Keratinocyte (primary cell): ENCODE results near the gene CNPY1. TPM values are rescaled to one million over a fixed set of nuclear protein-coding genes. Genes with fewer than 3 reads are reported as not detected.

Experiments used
- DNase-seq: peaks from one replicate; pipeline ENCODE4 v3.0.0-alpha.2; 2011; ENCODE audit warnings: low read depth, missing footprints, low spot score
- FAIRE-seq: peaks from 2 replicates; lab custom pipeline; 2011; peaks lifted over from hg19 to GRCh38; lab: Jason Lieb, UNC
- H2AFZ ChIP-seq: 2 replicates; pipeline ENCODE4 v1.6.0; 2012; ENCODE audit warnings: low read length, control low read depth, inconsistent platforms; ENCODE audit not compliant: control insufficient read depth
- H3K27ac ChIP-seq: 2 replicates; pipeline ENCODE4 v1.5.1; 2011; ENCODE audit warnings: low read length; ENCODE audit not compliant: control insufficient read depth, insufficient read depth
- H3K27me3 ChIP-seq: 3 replicates; pipeline ENCODE4 v1.6.0; 2011; ENCODE audit warnings: low read length; ENCODE audit not compliant: control insufficient read depth, insufficient read depth; ENCODE audit errors: extremely low read depth
- H3K36me3 ChIP-seq, 2 experiments: 2 replicates in 1 of 2; 3 replicates in 1 of 2; pipeline ENCODE4 v1.5.1; 2011; ENCODE audit warnings: low read length in 2 of 2, mild to moderate bottlenecking in 1 of 2; ENCODE audit not compliant: control insufficient read depth in 2 of 2, insufficient read depth in 2 of 2; ENCODE audit errors: extremely low read depth in 1 of 2
- H3K4me1 ChIP-seq: 3 replicates; pipeline ENCODE4 v1.5.1; 2011; ENCODE audit warnings: low read length; ENCODE audit not compliant: control insufficient read depth, insufficient read depth; ENCODE audit errors: extremely low read depth
- H3K4me2 ChIP-seq: 3 replicates; pipeline ENCODE4 v1.6.0; 2011; ENCODE audit warnings: low read depth, low read length; ENCODE audit not compliant: control insufficient read depth, insufficient read depth; ENCODE audit errors: extremely low read depth
- H3K4me3 ChIP-seq, 3 experiments: fragments of 200-600 bp in 1 of 3; sonication (generic) in 1 of 3; 2 replicates in 2 of 3; 3 replicates in 1 of 3; pipeline ENCODE4 v1.5.1; 2011 to 2016; ENCODE audit warnings: low read length in 3 of 3, mild to moderate bottlenecking in 3 of 3, control low read depth in 2 of 3, inconsistent platforms in 1 of 3, low read depth in 1 of 3, mixed read lengths in 1 of 3, mixed run types in 1 of 3, moderate library complexity in 1 of 3; ENCODE audit not compliant: control insufficient read depth in 2 of 3, insufficient read depth in 2 of 3; ENCODE audit errors: extremely low read depth in 1 of 3
- H3K79me2 ChIP-seq: 2 replicates; pipeline ENCODE4 v1.6.0; 2012; ENCODE audit warnings: low read length; ENCODE audit not compliant: control insufficient read depth, insufficient read depth
- H3K9ac ChIP-seq: 3 replicates; pipeline ENCODE4 v1.6.0; 2011; ENCODE audit warnings: low read length; ENCODE audit not compliant: control insufficient read depth, insufficient read depth; ENCODE audit errors: extremely low read depth
- H3K9me1 ChIP-seq: 3 replicates; pipeline ENCODE4 v1.6.0; 2011; ENCODE audit warnings: low read length; ENCODE audit not compliant: control insufficient read depth, insufficient read depth; ENCODE audit errors: extremely low read depth
- H3K9me3 ChIP-seq: 2 replicates; pipeline ENCODE4 v1.5.1; 2012; ENCODE audit warnings: low read depth, low read length; ENCODE audit not compliant: control insufficient read depth
- H4K20me1 ChIP-seq: 3 replicates; pipeline ENCODE4 v1.6.0; 2011; ENCODE audit warnings: low read length; ENCODE audit not compliant: control insufficient read depth, insufficient read depth; ENCODE audit errors: extremely low read depth
- EZH2 ChIP-seq: IDR thresholded peaks from one replicate; pipeline ENCODE4 v1.6.1; 2012; ENCODE audit warnings: inconsistent platforms, mild to moderate bottlenecking, low read length, moderate library complexity
- dilution Hi-C: fragments of 300-500 bp; cut with MboI; formaldehyde crosslinking; loops from one replicate; pipeline ENCODE4 v1.7.0; 2020; ENCODE audit warnings: low sequenced_read_pairs; ENCODE audit not compliant: extremely low pct_ligation_motif_present
- polyA plus RNA-seq, 5 experiments: library from polyadenylated mRNA; depleted of rRNA in 3 of 5; stranded (reverse) in 3 of 5; stranded (forward) in 1 of 5; unstranded in 1 of 5; fragments of >200 nt; gene quantifications; 1 replicate in 1 of 5; 2 replicates in 3 of 5; 3 replicates in 1 of 5; pipeline versions ENCODE4 v1.2.1 to v1.2.3, GENCODE V29; 2011 to 2012; ENCODE audit warnings: missing spikeins in 2 of 5, low read depth in 1 of 5, low replicate concordance in 1 of 5
- TF ChIP-seq, protein P1 (sequence below), 3 experiments: IDR thresholded peaks in 1 of 3; conservative IDR thresholded peaks in 1 of 3; optimal IDR thresholded peaks in 1 of 3; 2 replicates in 2 of 3; 3 replicates in 1 of 3; pipeline versions ENCODE3 to v1.5.1; 2011; ENCODE audit warnings: low read length in 3 of 3, mild to moderate bottlenecking in 3 of 3, moderate library complexity in 2 of 3, control low read depth in 1 of 3, inconsistent platforms in 1 of 3; ENCODE audit not compliant: insufficient read depth in 2 of 3; ENCODE audit errors: extremely low read depth in 1 of 3

Gene CNPY1
- polyA plus RNA-seq, 1 donor (not counting 4 experiments of a cell fraction or from before 2014, with no cell fraction given) = not detected

DNA sequence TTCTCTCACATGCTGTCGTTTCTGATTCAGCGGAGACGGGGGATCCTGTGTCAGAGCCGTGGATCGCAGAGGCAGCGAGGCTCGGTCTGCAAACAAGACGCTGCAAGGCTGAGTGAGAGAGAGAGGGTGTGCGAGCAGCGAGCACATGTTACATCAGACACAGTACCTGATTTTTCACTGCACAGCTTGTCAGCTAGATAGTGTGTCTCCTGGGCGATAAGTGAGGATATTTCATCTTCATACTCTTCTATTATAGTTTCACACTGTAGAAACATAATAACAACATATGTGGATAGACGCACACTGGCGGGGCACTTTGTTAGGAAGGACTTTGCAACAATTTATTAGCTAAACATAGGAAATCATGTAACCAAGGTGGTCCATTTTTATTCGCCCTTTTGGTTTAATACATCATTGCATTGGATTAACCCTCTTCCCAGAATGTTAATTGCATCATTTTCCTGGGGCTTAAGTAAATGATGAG is 39.5 kb downstream of the CNPY1 start:
- Histone ChIP-seq H3K27me3 (peaks cover 69% of the 10 kb centered on the region), H4K20me1 (no peaks in the 10 kb centered on the region), H3K36me3 (no peaks in the 10 kb centered on the region), H2AFZ (no peak overlapping the region), H3K4me3 (no peak overlapping the region), H3K27ac (no peak overlapping the region), H3K4me1 (no peaks in the 10 kb centered on the region), H3K79me2 (no peaks in the 10 kb centered on the region), H3K9me1 (no peaks in the 10 kb centered on the region), H3K9ac (no peak overlapping the region), H3K4me2 (no peak overlapping the region), H3K9me3 (no peaks in the 10 kb centered on the region)
- DNase-seq (no peak), FAIRE-seq (no peak)
- dilution Hi-C loops = no loop called here
- peak; percentile 64 for TF ChIP-seq EZH2
- TF ChIP-seq, protein P1, sequence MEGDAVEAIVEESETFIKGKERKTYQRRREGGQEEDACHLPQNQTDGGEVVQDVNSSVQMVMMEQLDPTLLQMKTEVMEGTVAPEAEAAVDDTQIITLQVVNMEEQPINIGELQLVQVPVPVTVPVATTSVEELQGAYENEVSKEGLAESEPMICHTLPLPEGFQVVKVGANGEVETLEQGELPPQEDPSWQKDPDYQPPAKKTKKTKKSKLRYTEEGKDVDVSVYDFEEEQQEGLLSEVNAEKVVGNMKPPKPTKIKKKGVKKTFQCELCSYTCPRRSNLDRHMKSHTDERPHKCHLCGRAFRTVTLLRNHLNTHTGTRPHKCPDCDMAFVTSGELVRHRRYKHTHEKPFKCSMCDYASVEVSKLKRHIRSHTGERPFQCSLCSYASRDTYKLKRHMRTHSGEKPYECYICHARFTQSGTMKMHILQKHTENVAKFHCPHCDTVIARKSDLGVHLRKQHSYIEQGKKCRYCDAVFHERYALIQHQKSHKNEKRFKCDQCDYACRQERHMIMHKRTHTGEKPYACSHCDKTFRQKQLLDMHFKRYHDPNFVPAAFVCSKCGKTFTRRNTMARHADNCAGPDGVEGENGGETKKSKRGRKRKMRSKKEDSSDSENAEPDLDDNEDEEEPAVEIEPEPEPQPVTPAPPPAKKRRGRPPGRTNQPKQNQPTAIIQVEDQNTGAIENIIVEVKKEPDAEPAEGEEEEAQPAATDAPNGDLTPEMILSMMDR (optimal IDR thresholded peaks at IDR 0.05 in 1 of 3, IDR thresholded peaks at IDR 0.05 in 1 of 3, conservative IDR thresholded peaks at IDR 0.05 in 1 of 3; ENCODE audit: extremely low read depth in 1 of 3, insufficient read depth in 2 of 3, low read length in 3 of 3) = no peak

DNA sequence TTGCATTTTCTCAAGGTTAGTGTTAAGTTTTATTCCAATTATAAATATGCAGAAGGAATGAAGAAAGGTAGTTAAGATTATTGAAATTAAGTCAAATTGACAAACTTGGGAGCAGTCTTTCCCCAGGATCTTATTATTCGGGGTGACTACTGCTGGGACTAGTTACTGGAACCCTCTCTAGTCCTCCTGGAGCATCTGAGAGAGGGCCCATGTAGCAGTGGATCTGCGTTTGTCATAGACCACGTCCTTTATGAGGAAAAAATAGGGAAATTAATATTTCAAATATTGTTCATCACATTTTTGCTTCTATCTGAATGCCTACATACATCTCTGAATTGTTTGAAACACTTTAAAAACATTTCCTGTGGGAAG is 41.0 kb downstream of the CNPY1 start:
- dilution Hi-C loops = no loop called here
- H2AFZ ChIP-seq = no peak overlapping the region
- H3K9me3 ChIP-seq = no peaks in the 10 kb centered on the region
- no peak overlapping the region for H3K27ac ChIP-seq
- H3K4me2 ChIP-seq = no peak overlapping the region
- H4K20me1 ChIP-seq = no peaks in the 10 kb centered on the region
- H3K4me1 ChIP-seq = no peaks in the 10 kb centered on the region
- no peaks in the 10 kb centered on the region for H3K79me2 ChIP-seq
- FAIRE-seq = no peak
- H3K27me3 ChIP-seq = peaks cover 65% of the 10 kb centered on the region
- no peaks in the 10 kb centered on the region for H3K36me3 ChIP-seq
- no peak for DNase-seq
- no peak for TF ChIP-seq EZH2
- TF ChIP-seq, protein P1 (optimal IDR thresholded peaks at IDR 0.05 in 1 of 3, IDR thresholded peaks at IDR 0.05 in 1 of 3, conservative IDR thresholded peaks at IDR 0.05 in 1 of 3; ENCODE audit: extremely low read depth in 1 of 3, insufficient read depth in 2 of 3, low read length in 3 of 3) = no peak
- no peak overlapping the region for H3K9ac ChIP-seq
- no peak overlapping the region for H3K4me3 ChIP-seq
- H3K9me1 ChIP-seq = no peaks in the 10 kb centered on the region
